SKM-1 (cell line): Measurements from ENCODE around the gene SNAPIN.

ENCODE experiments used
- DNase-seq: peaks from one replicate; lab custom pipeline; 2025; ENCODE audit not compliant: unreplicated experiment; lab: John Stamatoyannopoulos, UW

Gene SNAPIN

DNA sequence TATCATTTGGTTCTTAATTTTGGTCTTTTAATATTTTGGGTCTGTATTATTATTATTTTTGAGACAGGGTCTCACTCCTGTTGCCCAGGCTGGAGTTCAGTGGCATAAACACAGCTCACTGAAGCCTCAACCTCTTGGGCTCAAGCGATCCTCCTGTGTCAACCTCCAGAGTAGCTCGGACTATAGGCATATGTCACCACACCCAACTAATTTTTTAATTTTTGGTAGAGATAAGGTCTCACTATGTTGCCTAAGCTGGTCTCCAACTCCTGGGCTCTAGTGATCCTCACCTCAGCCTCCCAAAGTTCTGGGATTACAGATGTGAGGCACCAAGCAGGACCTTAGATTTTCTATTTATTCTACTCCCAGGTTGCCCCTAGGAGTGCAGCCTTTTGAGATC lies 15.0 kb downstream of the SNAPIN start:
- DNase-seq: no peak

DNA sequence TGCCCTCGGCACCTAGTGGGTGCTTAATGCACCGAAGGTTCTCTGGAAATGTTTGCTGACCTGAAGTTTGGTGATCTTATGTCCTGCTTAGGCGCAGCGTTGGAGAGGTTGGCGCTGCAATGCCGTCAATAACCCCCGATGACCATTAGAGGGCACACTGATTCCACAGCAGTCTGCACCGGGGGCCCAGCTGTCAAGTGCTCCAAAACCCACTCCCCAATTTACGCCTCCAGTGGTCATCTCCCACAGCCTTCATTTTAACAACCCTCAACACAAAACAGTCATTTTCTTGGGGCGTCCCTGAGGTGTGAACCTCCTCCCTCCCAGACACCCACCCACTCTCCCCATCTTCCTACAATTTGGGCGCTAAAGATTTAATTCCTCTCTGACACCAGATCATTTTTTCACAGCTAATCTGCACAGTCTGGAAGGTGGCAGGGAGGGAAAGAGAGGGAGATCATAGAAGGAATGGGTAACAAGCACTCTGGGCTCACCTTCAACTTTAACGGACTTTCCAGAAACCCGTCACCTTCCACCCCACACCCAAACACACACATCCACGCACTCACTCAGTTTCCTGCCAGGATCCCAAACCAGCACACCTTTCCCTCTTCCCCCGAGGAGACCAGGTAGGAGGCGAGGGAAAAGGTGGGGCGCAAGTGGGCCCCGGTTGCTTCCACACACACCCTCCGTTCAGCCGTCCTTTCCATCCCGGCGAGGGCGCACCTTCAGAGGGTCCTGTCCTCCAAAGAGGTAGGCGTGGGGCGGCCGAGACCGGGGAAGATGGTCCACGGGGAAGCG lies 19.4 kb downstream of the SNAPIN start:
- DNase-seq: peak; percentile 50

- no peak for DNase-seq
Observed at GRCh38 chr1:153678519-153679336, 20.2 kb downstream of the SNAPIN start, which contains the start of gene NPR1. Gene NPR1 (plus strand): TSS chr1:153678688. CDS start chr1:153679109, 421 bp downstream.

GRCh38 chr1:153679337-153680119 lies 21.0 kb downstream of the SNAPIN start:
- no peak for DNase-seq

- no peak for DNase-seq
Observed at GRCh38 chr1:153680120-153680403, 21.6 kb downstream of the SNAPIN start.

DNA sequence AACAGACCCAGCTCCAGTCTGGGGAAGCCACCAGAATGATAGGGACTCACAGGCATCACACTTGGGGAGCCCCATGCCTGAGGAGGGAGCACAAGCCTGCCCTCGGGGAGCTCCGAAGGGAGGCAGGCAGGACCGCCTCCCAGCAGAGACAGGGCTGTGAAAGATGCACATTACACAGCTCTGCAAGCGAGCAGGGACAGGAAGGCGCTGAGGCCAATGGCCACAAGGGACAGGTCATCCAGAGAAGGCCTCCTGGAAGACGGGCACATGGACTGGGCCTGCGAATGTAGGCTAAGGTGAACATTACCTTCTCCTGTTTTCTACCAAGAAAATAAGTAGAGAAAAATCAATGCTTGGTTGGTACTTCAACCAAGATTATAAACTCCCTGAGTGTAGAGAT lies 24.2 kb downstream of the SNAPIN start:
- no peak for DNase-seq

DNA sequence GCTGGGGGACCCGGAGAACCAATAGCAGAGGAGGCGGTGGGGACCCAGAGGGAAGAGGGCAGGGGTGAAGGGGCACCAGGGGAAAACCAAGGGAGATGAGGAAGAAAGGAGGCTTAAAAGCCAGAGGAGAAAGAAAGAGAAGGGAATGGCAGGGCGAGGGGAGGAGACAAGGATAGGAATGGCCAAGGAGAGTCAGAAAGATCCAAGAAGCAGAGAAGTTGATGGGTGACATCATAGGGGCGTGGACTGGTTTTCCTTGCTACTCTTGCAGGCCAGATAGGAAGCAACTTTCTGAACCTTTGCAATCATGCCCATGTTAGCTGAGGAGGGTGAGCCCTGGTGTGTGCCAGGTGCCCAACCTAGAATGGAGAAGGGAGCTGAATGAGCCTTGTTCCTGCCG lies 25.4 kb downstream of the SNAPIN start:
- no peak for DNase-seq

GRCh38 chr1:153684892-153685291 lies 26.4 kb downstream of the SNAPIN start:
- no peak for DNase-seq

DNA sequence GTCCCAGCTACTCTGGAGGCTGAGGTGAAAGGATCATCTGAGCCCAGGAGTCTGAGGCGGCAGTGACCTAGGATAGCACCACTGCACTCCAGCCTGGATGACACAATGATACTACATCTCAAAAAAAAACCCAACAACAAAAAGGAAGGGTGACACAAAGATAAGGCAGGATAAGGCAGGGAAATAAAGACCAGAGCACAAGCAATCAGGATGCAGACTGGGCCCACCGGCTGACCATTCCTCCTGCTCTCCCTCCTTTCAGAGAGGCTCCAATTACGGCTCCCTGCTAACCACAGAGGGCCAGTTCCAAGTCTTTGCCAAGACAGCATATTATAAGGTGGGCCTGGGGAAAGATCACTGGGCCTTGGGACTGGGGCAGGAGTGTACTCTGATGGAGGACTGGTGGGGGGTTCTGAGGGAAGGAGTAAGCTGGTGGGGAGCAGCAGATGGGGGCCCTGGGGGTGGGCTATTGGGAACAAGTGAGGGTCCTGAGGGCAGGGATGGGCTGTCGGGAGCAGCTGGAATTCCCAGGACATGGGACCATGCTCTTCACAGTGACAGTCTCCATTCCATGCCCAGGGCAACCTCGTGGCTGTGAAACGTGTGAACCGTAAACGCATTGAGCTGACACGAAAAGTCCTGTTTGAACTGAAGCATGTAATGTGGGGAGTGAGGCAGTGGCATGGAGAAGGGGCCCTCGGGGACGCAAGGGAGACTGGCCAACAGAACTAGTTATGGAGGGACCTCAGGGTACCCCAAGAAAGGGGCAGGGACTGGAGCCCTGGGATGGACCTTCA lies 27.2 kb downstream of the SNAPIN start:
- DNase-seq: no peak

DNA sequence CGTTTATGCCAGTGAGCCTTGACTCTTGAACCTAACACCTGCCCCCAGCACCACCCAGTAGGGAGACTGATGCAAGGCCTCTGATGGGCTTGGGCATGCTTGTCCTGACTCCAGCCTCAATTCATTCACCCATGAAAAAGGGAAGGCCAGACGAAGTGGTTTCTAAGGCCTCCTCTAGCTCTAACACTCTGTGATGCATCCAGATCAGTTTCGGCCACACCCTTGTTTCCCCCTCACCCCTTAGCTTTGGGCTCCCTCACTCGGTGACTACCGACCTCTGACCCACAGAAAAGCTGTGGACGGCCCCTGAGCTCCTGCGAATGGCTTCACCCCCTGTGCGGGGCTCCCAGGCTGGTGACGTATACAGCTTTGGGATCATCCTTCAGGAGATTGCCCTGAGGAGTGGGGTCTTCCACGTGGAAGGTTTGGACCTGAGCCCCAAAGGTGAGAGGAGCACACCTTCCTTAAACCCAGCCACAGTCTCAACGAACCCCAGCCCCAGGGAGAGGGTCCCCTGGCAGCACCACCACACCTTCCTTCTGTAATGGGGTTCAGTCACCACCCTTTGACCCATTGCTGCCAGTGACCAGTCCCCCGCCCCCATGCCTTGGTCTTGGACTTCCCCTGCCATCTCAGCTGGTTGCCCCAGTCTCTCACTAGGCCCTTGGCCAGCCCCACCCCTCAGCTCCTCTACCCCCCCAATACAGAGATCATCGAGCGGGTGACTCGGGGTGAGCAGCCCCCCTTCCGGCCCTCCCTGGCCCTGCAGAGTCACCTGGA lies 29.0 kb downstream of the SNAPIN start:
- DNase-seq: no peak

- no peak for DNase-seq
Observed at GRCh38 chr1:153688276-153688675, 29.8 kb downstream of the SNAPIN start.

DNA sequence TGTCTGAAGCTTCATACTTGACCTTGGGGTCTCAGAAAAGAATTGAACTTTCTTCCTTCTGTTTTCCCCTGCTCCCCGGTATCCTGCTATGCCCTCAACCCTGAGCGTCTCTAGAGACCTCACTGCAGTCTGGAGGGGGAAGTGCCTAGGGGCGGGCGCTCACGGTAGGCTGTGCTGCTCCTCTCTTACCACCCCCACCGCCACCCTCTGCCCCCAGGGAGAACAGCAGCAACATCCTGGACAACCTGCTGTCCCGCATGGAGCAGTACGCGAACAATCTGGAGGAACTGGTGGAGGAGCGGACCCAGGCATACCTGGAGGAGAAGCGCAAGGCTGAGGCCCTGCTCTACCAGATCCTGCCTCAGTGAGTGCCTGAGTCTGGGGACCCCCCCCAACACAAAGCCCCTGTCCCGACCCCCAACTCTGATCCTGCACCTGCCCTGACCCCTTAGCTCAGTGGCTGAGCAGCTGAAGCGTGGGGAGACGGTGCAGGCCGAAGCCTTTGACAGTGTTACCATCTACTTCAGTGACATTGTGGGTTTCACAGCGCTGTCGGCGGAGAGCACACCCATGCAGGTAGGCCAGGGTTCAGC lies 30.3 kb downstream of the SNAPIN start:
- DNase-seq: no peak

- no peak for DNase-seq
Observed at GRCh38 chr1:153693466-153693865, 35.0 kb downstream of the SNAPIN start.

- DNase-seq: no peak
Observed at GRCh38 chr1:153696741-153697140, 38.2 kb downstream of the SNAPIN start.

GRCh38 chr1:153697191-153698019 lies 38.9 kb downstream of the SNAPIN start:
- DNase-seq: no peak

GRCh38 chr1:153698020-153698922 lies 39.8 kb downstream of the SNAPIN start:
- no peak for DNase-seq

DNA sequence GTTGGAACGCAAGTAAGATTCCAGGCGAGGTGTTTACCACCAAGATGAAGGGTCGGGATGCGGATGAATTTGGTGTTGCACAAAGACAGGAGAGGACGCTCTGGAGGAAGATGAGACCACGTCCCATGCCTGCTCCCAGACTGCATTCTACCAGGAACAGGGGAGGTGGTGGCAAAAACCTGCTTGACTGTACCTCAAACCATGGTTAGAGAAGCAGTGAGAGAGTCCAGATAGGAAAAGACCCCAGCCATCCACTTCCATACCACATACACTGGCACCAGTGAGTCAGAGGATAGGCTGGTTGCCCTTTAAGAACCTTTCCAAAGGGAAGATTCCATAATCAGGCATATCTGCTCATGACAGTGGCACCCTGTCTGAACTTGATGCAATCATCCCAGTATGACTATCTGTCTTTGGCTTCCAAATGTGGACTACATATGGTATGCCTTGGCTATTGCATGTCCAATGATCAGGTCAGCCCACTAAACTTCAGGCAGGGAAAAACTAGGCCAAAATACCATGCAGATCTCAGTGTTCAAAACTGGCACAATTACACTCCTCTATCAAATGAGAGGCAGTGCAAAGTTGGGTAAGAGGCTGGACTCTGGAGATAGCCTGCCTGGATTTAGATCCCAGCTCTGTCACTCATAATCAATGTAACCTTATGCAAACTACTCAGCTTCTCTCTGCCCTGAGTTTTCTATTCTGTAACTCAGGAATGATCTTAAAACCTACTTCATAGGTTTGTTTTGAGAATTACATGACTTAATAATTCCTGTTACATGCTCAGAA lies 40.6 kb downstream of the SNAPIN start:
- no peak for DNase-seq
